Measurements from ENCODE around the gene RFX4.

- TF ChIP-seq FOS (IDR thresholded peaks at IDR 0.05; ENCODE audit: extremely low read depth, insufficient read length): no peak
- TF ChIP-seq ZNF766 (CRISPR knock-in tag; conservative IDR thresholded peaks at IDR 0.05): no peak
These were observed 16.5 kb downstream of the RFX4 start for GRCh38 chr12:106599302-106599701.
